Mesothelial cell of epicardium (in vitro differentiated cells): ENCODE measurements around the gene GAPDHS. TPM values are rescaled to one million over a fixed set of nuclear protein-coding genes. Genes with fewer than 3 reads are reported as not detected.

Experiments used
- DNase-seq, 2 experiments: peaks; one replicate each; pipeline ENCODE4 v3.0.0; 2021; ENCODE audit warnings: low spot score in 2 of 2; ENCODE audit not compliant: unreplicated experiment in 2 of 2
- H3K27ac Mint-ChIP-seq: 2 replicates; pipeline ENCODE4 v1.8.0; 2021; ENCODE audit warnings: mixed read lengths
- H3K27me3 Mint-ChIP-seq: 2 replicates; pipeline ENCODE4 v1.8.0; 2021; ENCODE audit warnings: low read depth, mixed read lengths
- H3K36me3 Mint-ChIP-seq: 2 replicates; pipeline ENCODE4 v1.8.0; 2021; ENCODE audit warnings: mixed read lengths
- H3K4me1 Mint-ChIP-seq: 2 replicates; pipeline ENCODE4 v1.8.0; 2021; ENCODE audit warnings: mixed read lengths
- H3K4me3 Mint-ChIP-seq: 2 replicates; pipeline ENCODE4 v1.8.0; 2021; ENCODE audit warnings: mild to moderate bottlenecking, moderate library complexity, mixed read lengths
- H3K9me3 Mint-ChIP-seq: 2 replicates; pipeline ENCODE4 v1.8.0; 2021; ENCODE audit warnings: mixed read lengths
- CTCF ChIP-seq: fragments of 200-600 bp; sonication (generic); IDR thresholded peaks from one replicate; pipeline ENCODE4 v1.5.0; 2021; ENCODE audit warnings: antibody characterized with exemption; ENCODE audit not compliant: unreplicated experiment
- total RNA-seq: library from RNA; stranded (reverse); gene quantifications from 3 replicates; pipeline ENCODE4 v1.2.1, GENCODE V29; 2021

GAPDHS gene
- total RNA-seq, 1 donor from 2014 or later, result not detected

- H3K9me3 Mint-ChIP-seq, result no peaks in the 10 kb centered on the region
- H3K4me3 Mint-ChIP-seq, result no peak overlapping the region
- no peak for TF ChIP-seq CTCF
- peaks cover 4% of the 10 kb centered on the region for H3K4me1 Mint-ChIP-seq
- H3K36me3 Mint-ChIP-seq, result no peaks in the 10 kb centered on the region
- no peak overlapping the region for H3K27ac Mint-ChIP-seq
- no peak for DNase-seq
- peaks cover 89% of the 10 kb centered on the region for H3K27me3 Mint-ChIP-seq
Measured at GRCh38 chr19:35560677-35561076, 27.4 kb downstream of the GAPDHS start.

GRCh38 chr19:35561436-35561835 is 28.2 kb downstream of the GAPDHS start:
- Mint-ChIP-seq H3K4me1 (peaks cover 4% of the 10 kb centered on the region), H3K4me3 (no peak overlapping the region), H3K27me3 (peaks cover 82% of the 10 kb centered on the region), H3K27ac (no peak overlapping the region), H3K36me3 (no peaks in the 10 kb centered on the region), H3K9me3 (no peaks in the 10 kb centered on the region)
- no peak for TF ChIP-seq CTCF
- DNase-seq, result no peak

- Mint-ChIP-seq H3K27ac (no peak overlapping the region), H3K4me3 (no peak overlapping the region), H3K27me3 (peaks cover 82% of the 10 kb centered on the region), H3K9me3 (no peaks in the 10 kb centered on the region), H3K36me3 (no peaks in the 10 kb centered on the region), H3K4me1 (peaks cover 2% of the 10 kb centered on the region)
- DNase-seq, result no peak
- no peak for TF ChIP-seq CTCF
Measured at GRCh38 chr19:35562336-35562735, 29.1 kb downstream of the GAPDHS start.

GRCh38 chr19:35562776-35563175 is 29.5 kb downstream of the GAPDHS start:
- no peak overlapping the region for H3K4me3 Mint-ChIP-seq
- no peak for DNase-seq
- peaks cover 2% of the 10 kb centered on the region for H3K4me1 Mint-ChIP-seq
- no peaks in the 10 kb centered on the region for H3K36me3 Mint-ChIP-seq
- no peak overlapping the region for H3K27ac Mint-ChIP-seq
- TF ChIP-seq CTCF, result no peak
- peaks cover 80% of the 10 kb centered on the region for H3K27me3 Mint-ChIP-seq
- no peaks in the 10 kb centered on the region for H3K9me3 Mint-ChIP-seq

GRCh38 chr19:35563207-35563829 is 30.1 kb downstream of the GAPDHS start, which contains the start of gene ATP4A:
Gene ATP4A (minus strand): TSS chr19:35563658. CDS start chr19:35563629, 29 bp downstream.
- H3K27me3 Mint-ChIP-seq, result peaks cover 77% of the 10 kb centered on the region
- no peaks in the 10 kb centered on the region for H3K4me1 Mint-ChIP-seq
- H3K4me3 Mint-ChIP-seq, result no peak within 1 kb of the TSS
- TF ChIP-seq CTCF, result no peak
- H3K9me3 Mint-ChIP-seq, result no peaks in the 10 kb centered on the region
- no peak for DNase-seq
- no peak within 1 kb of the TSS for H3K27ac Mint-ChIP-seq
- H3K36me3 Mint-ChIP-seq, result no peaks in the 10 kb centered on the region
